ENCODE measurements around the gene TMC5.

GRCh38 chr16:19458722-19459379 lies 41.2 kb downstream of the TMC5 start:
- TF ChIP-seq CTCF (IDR thresholded peaks at IDR 0.05): no peak
- TF ChIP-seq POLR2A (IDR thresholded peaks at IDR 0.05): no peak
